ENCODE data around the gene TMEM132D.

TMEM132D gene

DNA sequence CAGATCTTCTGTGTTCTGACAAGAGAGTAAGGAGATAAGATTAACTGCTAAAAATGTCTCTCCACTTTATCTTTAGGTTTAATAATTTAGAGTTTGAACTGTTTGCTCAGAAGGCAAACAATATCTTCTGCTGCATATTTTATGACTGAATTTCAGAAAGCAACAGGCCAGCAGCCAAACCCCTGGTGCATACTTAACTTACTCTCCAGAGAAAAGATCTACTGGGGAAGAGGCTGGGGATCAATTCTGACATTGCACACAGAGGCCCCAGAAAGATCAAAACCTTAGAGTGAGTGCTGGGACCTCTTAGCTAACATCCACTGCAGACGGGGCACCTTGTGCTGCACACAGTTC lies 518.2 kb downstream of the TMEM132D start:
- Histone ChIP-seq H3K4me3 (replicated peaks; ENCODE audit: low read depth, low read length) (no peak overlapping the region), H3K27me3 (replicated peaks; ENCODE audit: control insufficient read depth, insufficient read depth, low read length) (no peaks in the 10 kb centered on the region)
- TF ChIP-seq, protein P1, sequence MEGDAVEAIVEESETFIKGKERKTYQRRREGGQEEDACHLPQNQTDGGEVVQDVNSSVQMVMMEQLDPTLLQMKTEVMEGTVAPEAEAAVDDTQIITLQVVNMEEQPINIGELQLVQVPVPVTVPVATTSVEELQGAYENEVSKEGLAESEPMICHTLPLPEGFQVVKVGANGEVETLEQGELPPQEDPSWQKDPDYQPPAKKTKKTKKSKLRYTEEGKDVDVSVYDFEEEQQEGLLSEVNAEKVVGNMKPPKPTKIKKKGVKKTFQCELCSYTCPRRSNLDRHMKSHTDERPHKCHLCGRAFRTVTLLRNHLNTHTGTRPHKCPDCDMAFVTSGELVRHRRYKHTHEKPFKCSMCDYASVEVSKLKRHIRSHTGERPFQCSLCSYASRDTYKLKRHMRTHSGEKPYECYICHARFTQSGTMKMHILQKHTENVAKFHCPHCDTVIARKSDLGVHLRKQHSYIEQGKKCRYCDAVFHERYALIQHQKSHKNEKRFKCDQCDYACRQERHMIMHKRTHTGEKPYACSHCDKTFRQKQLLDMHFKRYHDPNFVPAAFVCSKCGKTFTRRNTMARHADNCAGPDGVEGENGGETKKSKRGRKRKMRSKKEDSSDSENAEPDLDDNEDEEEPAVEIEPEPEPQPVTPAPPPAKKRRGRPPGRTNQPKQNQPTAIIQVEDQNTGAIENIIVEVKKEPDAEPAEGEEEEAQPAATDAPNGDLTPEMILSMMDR (IDR thresholded peaks at IDR 0.05; ENCODE audit: insufficient read depth, low read length, poor library complexity, severe bottlenecking) = no peak

DNA sequence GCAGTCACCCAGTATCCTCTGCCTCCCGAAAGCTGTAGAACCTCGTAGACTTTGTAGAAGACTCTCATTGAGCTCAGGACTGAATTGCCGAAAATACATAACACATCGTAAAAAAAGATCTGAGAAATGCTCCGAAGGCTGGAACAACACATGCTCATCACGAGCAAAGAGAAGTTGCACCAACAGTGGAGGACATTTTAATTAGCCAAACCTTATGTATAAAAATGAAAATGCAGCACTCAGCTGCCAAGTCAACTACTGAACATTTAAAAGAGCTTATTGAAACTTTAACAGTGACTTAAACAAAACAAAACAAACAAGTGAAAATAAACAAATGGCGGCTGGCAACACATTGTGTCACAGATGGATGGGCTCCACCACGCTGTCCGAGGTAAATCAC lies 519.9 kb downstream of the TMEM132D start:
- no peaks in the 10 kb centered on the region for H3K27me3 ChIP-seq (replicated peaks; ENCODE audit: control insufficient read depth, insufficient read depth, low read length)
- no peak for DNase-seq (ENCODE audit: extremely low read depth, insufficient read length)
- TF ChIP-seq, protein P1 (IDR thresholded peaks at IDR 0.05; ENCODE audit: insufficient read depth, low read length, poor library complexity, severe bottlenecking) = no peak
- H3K4me3 ChIP-seq (replicated peaks; ENCODE audit: low read depth, low read length) = no peak overlapping the region
- H3K36me3 ChIP-seq (ENCODE audit: control insufficient read depth, insufficient read depth, low read length) = no peaks in the 10 kb centered on the region

More for the DNA sequence above, 518.2 kb downstream of the TMEM132D start:
- no peak for DNase-seq (ENCODE audit: extremely low read depth, insufficient read length)
- H3K36me3 ChIP-seq (ENCODE audit: control insufficient read depth, insufficient read depth, low read length) = no peaks in the 10 kb centered on the region

DNA sequence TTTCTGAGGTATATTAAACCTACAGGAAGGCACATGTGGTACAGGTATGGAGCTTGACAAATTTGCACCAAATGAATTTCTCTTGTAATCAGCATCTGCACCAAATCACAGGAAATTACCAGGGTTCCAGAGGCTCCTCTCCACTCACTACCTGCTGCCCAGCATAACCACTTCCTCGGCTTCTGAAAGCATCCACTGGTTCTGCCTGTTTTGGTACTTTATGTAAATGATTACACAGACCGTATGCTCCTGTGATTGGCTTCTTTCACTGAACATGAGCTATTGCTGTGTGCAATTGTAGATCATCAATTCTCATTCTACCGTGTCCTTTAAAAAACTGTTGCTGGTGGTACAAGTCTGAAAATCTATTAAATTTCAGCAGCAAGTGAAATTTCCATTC lies 522.1 kb downstream of the TMEM132D start:
- Histone ChIP-seq H3K27me3 (replicated peaks; ENCODE audit: control insufficient read depth, insufficient read depth, low read length) (no peaks in the 10 kb centered on the region), H3K36me3 (ENCODE audit: control insufficient read depth, insufficient read depth, low read length) (no peaks in the 10 kb centered on the region), H3K4me3 (replicated peaks; ENCODE audit: low read depth, low read length) (no peak overlapping the region)
- DNase-seq (ENCODE audit: extremely low read depth, insufficient read length) = no peak
- TF ChIP-seq, protein P1 (IDR thresholded peaks at IDR 0.05; ENCODE audit: insufficient read depth, low read length, poor library complexity, severe bottlenecking) = no peak

DNA sequence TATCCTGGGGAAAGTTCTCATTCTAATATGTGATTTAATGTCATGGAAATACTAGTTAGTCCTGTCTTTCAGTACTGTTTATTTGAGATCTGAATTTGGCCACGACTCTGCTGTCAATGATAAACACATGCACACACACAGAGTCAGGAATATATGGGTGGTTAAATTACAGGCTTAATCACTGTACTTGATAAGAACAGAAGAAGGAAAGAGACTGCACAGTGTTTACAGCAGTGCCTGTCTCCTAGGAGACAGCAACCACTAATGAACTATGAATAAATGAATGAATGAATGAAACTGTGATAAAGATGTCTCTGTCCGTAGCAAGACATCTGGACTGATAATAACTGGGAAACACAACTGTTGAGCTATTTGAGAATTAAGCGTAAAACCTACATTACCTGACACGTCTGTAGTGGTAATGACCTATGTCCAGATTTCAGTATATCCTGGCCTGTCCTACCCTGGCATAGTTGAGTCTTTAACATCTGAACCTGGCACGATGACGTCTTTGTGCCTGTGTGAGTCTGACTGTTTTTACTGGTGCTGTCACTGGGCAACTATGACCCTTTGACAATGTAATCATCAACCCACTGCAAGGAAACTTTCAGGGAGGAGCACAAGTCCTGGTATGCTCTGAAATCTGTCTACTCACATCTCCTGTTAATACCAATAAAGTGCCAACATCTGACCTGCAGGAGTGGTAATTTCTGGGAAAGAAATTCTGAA lies 524.6 kb downstream of the TMEM132D start:
- Histone ChIP-seq H3K4me3 (replicated peaks; ENCODE audit: low read depth, low read length) (no peak overlapping the region), H3K36me3 (ENCODE audit: control insufficient read depth, insufficient read depth, low read length) (no peaks in the 10 kb centered on the region), H3K27me3 (replicated peaks; ENCODE audit: control insufficient read depth, insufficient read depth, low read length) (no peaks in the 10 kb centered on the region)
- no peak for DNase-seq (ENCODE audit: extremely low read depth, insufficient read length)
- TF ChIP-seq, protein P1 (IDR thresholded peaks at IDR 0.05; ENCODE audit: insufficient read depth, low read length, poor library complexity, severe bottlenecking) = no peak

DNA sequence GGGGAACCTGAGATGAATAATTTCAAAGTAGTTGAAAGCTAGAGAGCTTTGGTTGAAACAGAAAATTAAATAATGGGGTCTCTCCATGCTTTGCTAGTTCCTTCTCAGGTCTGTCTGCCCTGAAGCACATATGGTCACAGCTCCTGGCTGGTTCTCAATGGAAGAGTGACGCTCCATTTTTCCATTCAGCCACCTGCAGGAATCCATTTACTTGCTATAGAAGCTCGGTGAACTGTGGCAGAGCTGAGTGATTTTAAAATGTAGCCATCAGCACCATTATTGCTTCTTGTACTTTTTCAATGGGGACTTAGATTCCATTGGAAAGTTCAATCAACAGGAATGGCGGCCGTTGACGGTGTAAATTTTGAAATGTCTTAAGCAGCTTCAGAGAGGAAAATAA lies 525.3 kb downstream of the TMEM132D start:
- Histone ChIP-seq H3K36me3 (ENCODE audit: control insufficient read depth, insufficient read depth, low read length) (no peaks in the 10 kb centered on the region), H3K27me3 (replicated peaks; ENCODE audit: control insufficient read depth, insufficient read depth, low read length) (no peaks in the 10 kb centered on the region), H3K4me3 (replicated peaks; ENCODE audit: low read depth, low read length) (no peak overlapping the region)
- no peak for DNase-seq (ENCODE audit: extremely low read depth, insufficient read length)
- TF ChIP-seq, protein P1 (IDR thresholded peaks at IDR 0.05; ENCODE audit: insufficient read depth, low read length, poor library complexity, severe bottlenecking) = no peak

DNA sequence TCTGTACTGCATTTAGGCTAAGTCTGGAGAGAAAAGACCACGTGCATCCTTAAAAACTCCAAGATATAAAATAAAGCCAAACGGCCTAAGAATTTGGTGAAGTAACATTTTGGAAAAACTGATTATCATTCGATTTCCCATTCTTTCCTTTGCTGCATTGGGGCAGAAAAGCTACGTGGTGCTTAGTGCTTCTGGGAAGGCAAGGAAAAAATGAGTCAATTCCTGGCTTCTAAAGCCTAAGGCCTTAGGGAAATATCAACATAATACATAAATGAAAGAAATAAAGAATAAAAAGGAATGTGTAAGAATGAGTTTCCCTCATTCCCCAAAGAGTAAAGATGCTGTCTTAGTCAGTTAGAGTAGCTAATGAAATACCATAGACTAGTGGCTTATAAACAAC lies 530.1 kb downstream of the TMEM132D start:
- DNase-seq (ENCODE audit: extremely low read depth, insufficient read length) = no peak
- Histone ChIP-seq H3K27me3 (replicated peaks; ENCODE audit: control insufficient read depth, insufficient read depth, low read length) (no peaks in the 10 kb centered on the region), H3K4me3 (replicated peaks; ENCODE audit: low read depth, low read length) (no peak overlapping the region), H3K36me3 (ENCODE audit: control insufficient read depth, insufficient read depth, low read length) (no peaks in the 10 kb centered on the region)
- TF ChIP-seq, protein P1 (IDR thresholded peaks at IDR 0.05; ENCODE audit: insufficient read depth, low read length, poor library complexity, severe bottlenecking) = no peak

Measured in GM06990 (cell line).